ENCODE measurements around the gene TRDN. TPM values are rescaled to one million over a fixed set of nuclear protein-coding genes. Genes with fewer than 3 reads are reported as not detected.

TRDN gene
- total RNA-seq, 4 donors from 2014 or later = not detected

GRCh38 chr6:123547216-123547978 lies 89.4 kb downstream of the TRDN start:
- H3K4me3 ChIP-seq (replicated peaks in 1 of 3) = no peak overlapping the region
- no peaks in the 10 kb centered on the region for H3K36me3 ChIP-seq
- no peak for TF ChIP-seq CTCF (IDR thresholded peaks at IDR 0.05)
- TF ChIP-seq POLR2A (IDR thresholded peaks at IDR 0.05) = no peak
- no peak overlapping the region for H3K27ac ChIP-seq
- DNase-seq = no peak
- intact Hi-C loops (cut with DNase I) = no loop called here
- H3K4me1 ChIP-seq = no peaks in the 10 kb centered on the region
- H3K27me3 ChIP-seq = no peaks in the 10 kb centered on the region
- no peaks in the 10 kb centered on the region for H3K9me3 ChIP-seq

GRCh38 chr6:123546537-123546936 lies 90.2 kb downstream of the TRDN start:
- DNase-seq = no peak
- no peaks in the 10 kb centered on the region for H3K9me3 ChIP-seq
- intact Hi-C loops (cut with DNase I) = no loop called here

GRCh38 chr6:123541462-123541861 lies 95.3 kb downstream of the TRDN start:
- intact Hi-C loops (cut with DNase I) = no loop called here
- H3K27ac ChIP-seq = no peak overlapping the region
- WGBS, 2 donors = 91 to 93% methylated on average over 4 of the region's 4 CpGs
- no peaks in the 10 kb centered on the region for H3K9me3 ChIP-seq
- no peaks in the 10 kb centered on the region for H3K27me3 ChIP-seq
- no peak for DNase-seq
- no peaks in the 10 kb centered on the region for H3K4me1 ChIP-seq
- H3K4me3 ChIP-seq (replicated peaks in 1 of 3) = no peak overlapping the region
- no peaks in the 10 kb centered on the region for H3K36me3 ChIP-seq
- TF ChIP-seq CTCF (IDR thresholded peaks at IDR 0.05) (no peak), POLR2A (IDR thresholded peaks at IDR 0.05) (no peak)

More at GRCh38 chr6:123546537-123546936, 90.2 kb downstream of the TRDN start:
- H3K27ac ChIP-seq = no peak overlapping the region
- TF ChIP-seq POLR2A (IDR thresholded peaks at IDR 0.05) (no peak), CTCF (IDR thresholded peaks at IDR 0.05) (no peak)
- no peak overlapping the region for H3K4me3 ChIP-seq (replicated peaks in 1 of 3)
- H3K27me3 ChIP-seq = no peaks in the 10 kb centered on the region
- H3K36me3 ChIP-seq = no peaks in the 10 kb centered on the region
- WGBS, 2 donors = 73 to 80% methylated on average over 2 of the region's 2 CpGs
- no peaks in the 10 kb centered on the region for H3K4me1 ChIP-seq

- TF ChIP-seq CTCF (IDR thresholded peaks at IDR 0.05) (no peak), POLR2A (IDR thresholded peaks at IDR 0.05) (no peak)
- Histone ChIP-seq H3K27ac (no peak overlapping the region), H3K27me3 (no peaks in the 10 kb centered on the region), H3K9me3 (no peaks in the 10 kb centered on the region), H3K4me3 (replicated peaks in 1 of 3) (no peak overlapping the region), H3K36me3 (no peaks in the 10 kb centered on the region), H3K4me1 (peaks cover 0 to under 1% of the 10 kb centered on the region in 2 donors)
- 73 to 87% methylated on average over 2 of the region's 2 CpGs for WGBS, 2 donors
- DNase-seq = no peak
- intact Hi-C loops (cut with DNase I) = no loop called here
Measured at GRCh38 chr6:123533862-123534648, 102.7 kb downstream of the TRDN start.

- no peak for TF ChIP-seq CTCF (IDR thresholded peaks at IDR 0.05)
- no peak for TF ChIP-seq POLR2A (IDR thresholded peaks at IDR 0.05)
- Histone ChIP-seq H3K27me3 (no peaks in the 10 kb centered on the region), H3K27ac (no peak overlapping the region), H3K36me3 (no peaks in the 10 kb centered on the region), H3K9me3 (no peaks in the 10 kb centered on the region), H3K4me1 (peaks cover 0 to 7% of the 10 kb centered on the region in 2 donors), H3K4me3 (replicated peaks in 1 of 3) (no peak overlapping the region)
- DNase-seq = no peak
- intact Hi-C loops (cut with DNase I) = no loop called here
- WGBS, 2 donors = 50 to 69% methylated on average over 1 of the region's 1 CpG
Measured at GRCh38 chr6:123529843-123530242, 106.9 kb downstream of the TRDN start.
